GM10266 (cell line): ENCODE measurements around the gene GTF2F1.

ENCODE experiments used
- DNase-seq: peaks from one replicate; pipeline ENCODE4 v3.0.0; 2012; ENCODE audit errors: extremely low spot score
- CTCF ChIP-seq: IDR thresholded peaks from 2 replicates; pipeline ENCODE4 v1.5.1; 2012; ENCODE audit warnings: mild to moderate bottlenecking, low read depth; ENCODE audit not compliant: control insufficient read depth, insufficient read depth; ENCODE audit errors: missing control alignments

The GTF2F1 gene

GRCh38 chr19:6378486-6378885 is 14.5 kb downstream of the GTF2F1 start:
- TF ChIP-seq CTCF, result no peak
- no peak for DNase-seq

GRCh38 chr19:6378041-6378440 is 14.9 kb downstream of the GTF2F1 start:
- no peak for DNase-seq
- no peak for TF ChIP-seq CTCF

GRCh38 chr19:6376512-6377190 is 16.3 kb downstream of the GTF2F1 start:
- no peak for DNase-seq
- no peak for TF ChIP-seq CTCF

- TF ChIP-seq CTCF, result no peak
- no peak for DNase-seq
Observed at GRCh38 chr19:6375411-6376010, 17.5 kb downstream of the GTF2F1 start, which contains the start of gene PSPN. Gene PSPN (minus strand): TSS chr19:6375933. CDS start chr19:6375849, 84 bp downstream.

- no peak for TF ChIP-seq CTCF
- no peak for DNase-seq
Observed at GRCh38 chr19:6374711-6375410, 18.1 kb downstream of the GTF2F1 start.

- no peak for DNase-seq
- TF ChIP-seq CTCF, result no peak
Observed at GRCh38 chr19:6374161-6374709, 18.7 kb downstream of the GTF2F1 start.

- DNase-seq, result no peak
- no peak for TF ChIP-seq CTCF
Observed at GRCh38 chr19:6373813-6374108, 19.2 kb downstream of the GTF2F1 start.
